Sigmoid colon (tissue), 4 donors: ENCODE results near the gene NISCH.

Source experiments
- CTCF ChIP-seq, 4 experiments: fragments of 450-650 bp in 3 of 4; fragments of 200-600 bp in 1 of 4; IDR thresholded peaks; one replicate each; pipeline ENCODE4 v1.5.1; 2016 to 2019; ENCODE audit warnings: antibody characterized with exemption in 4 of 4, mild to moderate bottlenecking in 3 of 4, moderate library complexity in 2 of 4
- EP300 ChIP-seq, 4 donors: sonication (generic); formaldehyde crosslinking; IDR thresholded peaks; one replicate each; pipeline ENCODE4 v1.6.1; 2017; ENCODE audit warnings: antibody characterized with exemption in 4 of 4
- POLR2A ChIP-seq, 2 donors: fragments of 450-650 bp; IDR thresholded peaks; one replicate each; pipeline ENCODE4 v1.6.1; 2016; ENCODE audit warnings: antibody characterized with exemption in 2 of 2, mild to moderate bottlenecking in 2 of 2, moderate library complexity in 2 of 2

DNA sequence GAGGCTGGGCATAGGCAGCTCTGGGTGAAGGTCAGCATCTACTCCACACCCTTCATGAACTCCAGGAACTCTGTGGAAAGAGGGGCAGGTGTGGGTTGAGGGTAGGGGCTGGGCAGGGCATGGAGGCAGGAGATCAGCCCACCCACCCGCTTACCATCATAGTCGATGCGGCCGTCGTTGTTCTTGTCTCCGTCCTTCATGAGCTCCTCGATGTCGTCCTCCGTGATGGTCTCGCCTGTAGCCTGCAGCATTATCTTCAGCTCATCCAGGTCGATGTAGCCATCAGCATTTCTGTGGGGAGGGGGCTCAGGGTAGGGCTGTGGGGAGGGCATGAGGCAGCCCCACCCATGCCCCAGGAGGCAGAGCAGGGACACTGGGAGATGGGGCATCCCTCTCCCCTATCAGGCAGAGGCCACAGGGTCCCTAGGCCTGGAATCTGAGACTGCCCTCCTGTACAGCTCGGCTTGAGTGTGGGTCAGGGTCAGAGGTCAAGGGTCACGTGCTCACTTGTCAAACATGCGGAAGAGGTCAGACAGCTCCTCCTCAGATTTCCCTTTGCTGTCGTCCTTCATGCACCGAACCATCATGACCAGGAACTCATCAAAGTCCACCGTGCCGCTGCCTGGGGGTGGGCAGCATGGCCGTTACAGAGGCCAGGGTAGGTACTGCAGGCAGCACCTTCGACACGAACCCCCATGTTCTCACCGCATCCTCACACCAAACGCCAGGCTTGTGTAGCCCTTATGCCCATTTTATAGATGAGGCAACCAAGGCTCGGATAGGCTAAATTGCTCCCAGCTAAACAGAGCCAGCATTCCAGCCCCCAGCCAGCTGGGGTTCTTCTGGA lies 3.9 kb upstream of the NISCH start:
- TF ChIP-seq POLR2A (IDR thresholded peaks at IDR 0.05): no peak
- TF ChIP-seq CTCF (IDR thresholded peaks at IDR 0.05): no peak
- no peak for TF ChIP-seq EP300 (IDR thresholded peaks at IDR 0.05)
